ENCODE measurements around the gene PRKN.
"Not testable (repeated sequence)": the region's sequence is repeated elsewhere in the genome, so short reads cannot be mapped to it uniquely, and the experiment has no call there.

Gene PRKN

GRCh38 chr6:161548713-161549296 lies 1178.8 kb downstream of the PRKN start:
- DNase-seq: no peak

DNA sequence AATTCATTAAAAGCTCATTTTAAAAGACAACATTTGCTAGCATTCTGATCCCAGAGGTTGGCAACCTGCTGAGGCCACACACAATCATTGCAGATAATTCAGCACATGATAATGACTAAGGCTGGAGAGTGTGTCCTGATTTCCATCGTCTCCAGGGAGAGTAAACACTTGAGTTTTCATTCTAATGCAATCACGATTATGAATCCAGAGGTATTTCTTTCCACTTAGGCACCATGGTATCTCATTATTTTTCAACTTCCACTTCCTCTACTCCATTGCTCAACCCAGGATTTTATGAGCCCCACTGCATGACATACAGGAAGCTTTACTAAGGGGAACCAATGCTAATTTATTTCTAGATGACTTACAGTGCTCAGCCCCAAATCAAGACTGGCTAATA lies 1179.9 kb downstream of the PRKN start:
- DNase-seq: no peak

GRCh38 chr6:161546632-161547031 lies 1180.9 kb downstream of the PRKN start:
- DNase-seq: no peak

DNA sequence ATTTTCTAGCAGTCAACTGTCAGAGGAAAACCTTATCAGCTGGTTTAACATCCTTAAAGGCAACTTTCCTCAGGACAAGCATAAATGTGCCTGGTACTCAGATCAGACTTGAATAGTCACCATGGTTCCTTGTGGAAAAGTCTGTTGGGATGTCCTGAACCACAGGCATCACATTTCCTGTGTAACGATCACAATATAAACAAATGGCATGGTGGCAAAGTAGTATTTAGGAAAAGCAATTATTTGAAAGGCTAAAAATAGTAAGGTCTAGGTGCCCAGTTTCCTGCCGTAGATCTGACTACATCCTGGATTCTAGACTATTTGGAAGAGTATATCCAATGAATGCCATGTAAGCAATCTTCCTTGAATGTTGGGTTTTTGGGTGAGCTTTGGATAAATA lies 1181.8 kb downstream of the PRKN start:
- no peak for DNase-seq

GRCh38 chr6:161544801-161545480 lies 1182.6 kb downstream of the PRKN start:
- DNase-seq: no peak

DNA sequence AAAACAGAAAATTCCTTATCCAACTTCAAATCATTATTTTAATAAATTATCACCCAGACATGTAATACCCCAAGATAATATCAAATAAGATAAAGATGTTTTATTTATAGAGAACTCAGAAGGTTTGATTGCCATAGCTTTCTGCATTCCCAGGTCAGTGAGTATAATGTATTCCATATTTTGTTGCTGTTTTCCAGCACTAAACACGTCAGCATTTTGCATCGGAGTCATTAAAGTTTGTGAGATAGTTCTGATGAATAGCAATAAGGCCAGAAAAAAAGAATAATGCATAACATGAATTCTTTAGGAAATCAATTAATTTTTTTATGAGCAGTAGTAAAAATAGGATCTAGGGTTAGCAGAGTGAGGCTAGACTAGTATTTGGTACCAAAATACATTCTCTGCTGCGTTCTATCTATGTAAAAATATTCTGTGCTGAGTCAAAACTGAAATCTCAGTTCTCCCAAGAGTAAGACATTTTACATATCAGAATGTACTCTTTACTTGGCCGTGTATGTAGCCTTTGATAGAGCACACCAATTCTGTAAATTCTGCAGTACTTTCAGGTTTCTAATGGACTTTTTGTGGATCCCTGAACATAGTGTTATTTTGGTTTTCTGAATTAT lies 1183.8 kb downstream of the PRKN start:
- no peak for DNase-seq

DNA sequence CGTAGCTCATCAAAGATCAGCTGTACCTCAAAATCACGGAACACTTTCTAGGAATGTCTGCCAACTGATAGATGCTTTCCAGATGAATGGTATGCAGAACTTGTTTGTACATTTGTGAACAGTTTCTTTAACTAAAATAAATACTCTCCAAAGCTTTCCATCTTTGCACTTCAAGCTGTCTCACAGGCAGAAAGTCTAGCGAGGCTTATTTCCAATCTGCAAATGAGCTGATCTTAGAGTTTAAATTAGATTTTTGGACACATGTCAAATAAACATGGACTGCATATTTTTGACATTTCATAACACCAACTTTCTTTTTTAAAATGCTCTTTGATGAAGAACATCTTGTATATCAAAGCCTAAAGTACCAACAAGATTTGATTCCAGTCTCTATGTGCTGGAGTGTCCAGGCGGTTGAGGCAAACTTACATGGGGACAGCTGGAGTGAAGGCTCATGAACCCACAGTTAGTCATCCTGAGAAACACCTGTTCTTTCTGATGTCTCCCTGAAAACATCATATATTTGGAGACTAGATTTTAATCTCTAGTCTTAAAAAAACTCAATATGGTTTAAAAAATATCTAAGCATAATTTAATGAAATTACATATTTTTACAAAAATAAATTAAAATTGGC lies 1185.1 kb downstream of the PRKN start:
- no peak for DNase-seq

- DNase-seq: no peak
Measured at GRCh38 chr6:161540532-161540931, 1187.0 kb downstream of the PRKN start.

GRCh38 chr6:161536224-161536630 lies 1191.3 kb downstream of the PRKN start:
- DNase-seq: no peak

DNA sequence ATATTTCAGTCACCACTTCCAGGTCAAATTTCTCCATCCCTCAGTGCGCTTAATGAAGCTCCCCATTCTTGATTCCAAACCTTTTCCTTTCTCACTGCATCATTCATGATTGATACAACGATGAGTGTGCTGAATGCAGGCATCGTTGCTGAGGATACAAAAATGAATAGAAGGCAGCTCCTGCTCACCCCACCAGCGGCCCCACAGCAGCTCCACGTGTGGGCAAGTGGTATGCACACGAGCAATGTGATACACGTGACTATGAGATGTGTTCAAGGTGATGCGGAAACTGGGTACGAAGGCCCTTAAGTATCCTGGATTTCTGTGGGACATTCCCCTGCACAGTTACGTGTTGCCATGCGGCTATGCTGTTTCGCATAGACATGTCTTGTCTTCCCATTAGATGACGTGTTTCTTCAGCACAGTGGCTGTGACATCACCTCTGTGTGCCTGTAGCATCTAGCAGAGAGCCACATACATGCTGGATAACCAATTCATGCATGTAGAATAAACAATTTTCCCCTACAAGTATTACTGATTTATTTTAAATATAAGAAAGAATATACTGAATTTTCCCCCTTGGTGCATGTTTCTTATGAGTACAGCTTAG lies 1193.2 kb downstream of the PRKN start:
- DNase-seq: no peak

DNA sequence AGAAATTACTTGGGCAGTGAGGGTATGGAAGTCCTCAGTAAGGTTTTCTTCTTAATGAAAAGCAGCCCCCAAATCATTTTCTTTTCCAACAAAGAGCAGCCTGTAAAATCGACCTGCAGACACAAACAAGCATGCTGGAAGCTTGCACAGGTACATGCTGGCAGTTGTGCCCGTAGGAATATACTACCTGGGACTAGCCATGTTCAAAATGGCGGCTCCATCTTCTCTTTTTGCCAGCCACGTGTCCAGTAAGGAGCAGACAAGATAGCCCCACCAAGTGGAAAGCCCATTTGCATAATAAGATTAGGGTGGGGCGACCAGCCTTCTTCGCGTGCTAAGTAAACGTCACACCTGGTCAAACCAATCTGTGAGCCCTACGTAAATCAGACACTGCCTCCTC lies 1194.3 kb downstream of the PRKN start:
- DNase-seq: no peak

GRCh38 chr6:161532536-161532935 lies 1195.0 kb downstream of the PRKN start:
- DNase-seq: no peak

- no peak for DNase-seq
Measured at GRCh38 chr6:161526794-161527193, 1200.8 kb downstream of the PRKN start.

DNA sequence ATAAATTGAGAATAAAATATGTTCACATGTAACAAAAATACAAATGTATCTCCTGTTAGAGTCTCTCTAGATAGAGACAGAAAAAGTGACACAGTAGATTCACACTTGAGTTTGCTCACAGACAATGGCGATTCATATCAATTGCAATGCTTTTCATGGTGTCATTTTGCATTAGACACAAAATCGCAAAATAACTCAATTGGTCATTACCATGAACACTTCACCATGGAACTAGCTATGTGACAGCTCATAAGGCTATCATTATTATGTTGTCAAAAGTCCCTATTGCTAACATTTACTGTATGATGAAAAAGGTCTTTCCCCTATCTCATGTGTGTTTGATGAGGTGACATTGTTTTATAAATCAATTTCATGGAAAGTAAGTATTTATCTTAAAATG lies 1204.2 kb downstream of the PRKN start:
- no peak for DNase-seq

GRCh38 chr6:161522276-161522675 lies 1205.3 kb downstream of the PRKN start:
- no peak for DNase-seq

- no peak for DNase-seq
Measured at GRCh38 chr6:161511447-161512095, 1216.0 kb downstream of the PRKN start.

DNA sequence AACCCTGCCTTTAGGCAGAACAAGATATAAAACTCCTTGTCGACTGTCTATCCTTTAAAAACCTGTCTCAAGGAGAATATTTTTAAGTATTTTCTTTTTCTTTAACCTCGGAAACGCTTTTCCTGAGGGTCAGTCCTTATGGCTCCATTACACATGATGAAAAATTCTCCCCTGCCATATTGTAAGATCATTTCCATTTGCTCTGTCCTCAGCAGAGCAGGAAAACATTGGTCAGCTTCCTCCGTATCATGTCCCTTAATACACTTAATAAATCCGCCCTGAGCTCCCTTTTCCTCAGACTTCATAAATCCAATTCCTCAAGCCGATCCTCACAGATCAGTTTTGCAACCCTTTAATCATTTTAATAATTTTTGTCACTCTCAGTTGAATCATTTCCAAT lies 1219.2 kb downstream of the PRKN start:
- no peak for DNase-seq

DNA sequence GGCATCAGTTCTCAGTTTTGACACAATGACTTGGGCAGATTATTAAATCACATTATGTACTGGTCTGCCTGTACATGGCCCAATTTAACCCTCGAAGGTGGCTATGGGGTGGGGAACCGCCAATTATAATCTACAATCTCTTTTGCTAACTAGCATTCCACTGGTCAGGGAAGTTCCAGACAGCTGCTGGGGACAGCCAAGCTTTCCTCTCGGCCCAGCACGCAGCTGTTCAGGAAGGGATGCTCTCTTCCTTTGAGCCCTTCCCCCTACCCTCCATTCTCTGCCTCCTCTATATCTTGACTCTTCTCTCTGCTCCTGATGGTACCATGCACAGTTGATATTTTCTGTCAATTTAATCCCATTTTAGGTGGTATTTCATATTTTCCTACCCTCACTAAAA lies 1220.2 kb downstream of the PRKN start:
- no peak for DNase-seq

DNA sequence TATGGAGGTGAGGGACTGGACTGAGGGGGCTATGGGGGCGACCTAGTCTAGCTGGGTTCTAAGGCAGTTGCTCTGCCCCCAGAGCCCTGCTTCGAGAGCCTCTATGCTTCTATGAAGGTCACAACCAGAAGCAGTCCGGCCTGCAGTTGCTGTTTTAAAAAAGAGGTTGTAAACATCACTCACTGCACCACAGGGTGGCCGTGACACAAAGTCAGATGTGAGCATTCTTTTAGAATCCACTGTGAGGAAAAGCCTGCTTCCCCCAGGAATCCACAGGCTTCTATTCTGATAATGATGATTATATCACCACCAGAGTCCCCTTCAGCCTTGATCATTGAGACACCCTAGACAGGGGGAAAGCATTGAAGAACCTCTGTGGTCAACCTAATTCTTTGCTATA lies 1224.0 kb downstream of the PRKN start:
- no peak for DNase-seq

GRCh38 chr6:161498881-161499280 lies 1228.7 kb downstream of the PRKN start:
- DNase-seq: no peak

- DNase-seq: no peak
Measured at GRCh38 chr6:161498359-161498758, 1229.2 kb downstream of the PRKN start.

DNA sequence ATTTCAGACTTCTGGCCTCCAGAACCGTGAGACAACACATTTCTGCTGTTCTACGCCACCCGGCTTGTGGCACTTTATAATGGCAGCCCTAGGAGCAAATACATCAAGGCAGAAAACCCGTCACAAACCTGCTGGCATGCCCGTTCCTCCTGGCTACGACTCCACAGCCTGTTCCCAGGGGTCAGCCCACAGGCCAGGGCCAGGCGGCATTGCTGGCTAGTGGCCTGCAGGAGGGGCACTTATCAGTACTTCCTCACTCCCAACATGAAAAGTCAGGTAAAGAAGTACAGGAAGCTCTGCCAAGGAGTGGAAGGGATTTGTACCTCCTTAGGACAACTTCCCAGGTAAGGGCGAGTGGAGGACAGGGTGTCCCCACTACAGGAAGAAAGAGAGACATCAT lies 1230.6 kb downstream of the PRKN start:
- no peak for DNase-seq

GRCh38 chr6:161496271-161496670 lies 1231.3 kb downstream of the PRKN start:
- not testable (repeated sequence) for DNase-seq

Measured in DMS79 (cell line).